B cell (primary cell): ENCODE data around the gene CADPS. TPM values are rescaled to one million over a fixed set of nuclear protein-coding genes. Genes with fewer than 3 reads are reported as not detected.

Experiments used
- ATAC-seq: fragments of 200-7000 bp; cut with Tn5 transposase; one replicate; pipeline ENCODE4 v1.10.0; 2021; ENCODE audit warnings: low read depth, mild to moderate bottlenecking, moderate number of reproducible peaks, moderate library complexity
- CTCF ChIA-PET: fragments of 350-600 bp; sonication (Branson Sonifier 250); formaldehyde crosslinking; loops from one replicate; lab custom pipeline; 2021; ENCODE audit warnings: antibody characterized with exemption, inconsistent platforms; lab: Charles Lee
- POLR2A ChIA-PET: fragments of 350-600 bp; sonication (Branson Sonifier 250); formaldehyde crosslinking; loops from one replicate; lab custom pipeline; 2021; ENCODE audit warnings: antibody characterized with exemption; lab: Charles Lee
- DNase-seq: peaks from one replicate; pipeline ENCODE4 v3.0.0; 2013
- H2AFZ ChIP-seq: 2 replicates; pipeline ENCODE4 v1.6.1; 2012; ENCODE audit warnings: mild to moderate bottlenecking, low read depth, low read length; ENCODE audit not compliant: insufficient read depth, poor library complexity, severe bottlenecking
- H3K27ac ChIP-seq, 2 donors: 1 replicate in 1 of 2; 2 replicates in 1 of 2; pipeline ENCODE4 v1.5.1; 2012 to 2013; ENCODE audit warnings: low read length in 2 of 2, mild to moderate bottlenecking in 2 of 2, moderate library complexity in 1 of 2
- H3K27me3 ChIP-seq, 4 experiments: fragments of 200-600 bp in 1 of 4; sonication (generic) in 1 of 4; replicated peaks in 1 of 4; 1 replicate in 2 of 4; 2 replicates in 2 of 4; pipeline versions ENCODE4 v1.6.1 to v1.7.0; 2013 to 2016; ENCODE audit warnings: low read length in 3 of 4, mild to moderate bottlenecking in 2 of 4, mixed read lengths in 1 of 4, moderate library complexity in 1 of 4; ENCODE audit not compliant: insufficient read depth in 4 of 4, control insufficient read depth in 3 of 4; ENCODE audit errors: control extremely low read depth in 1 of 4
- H3K36me3 ChIP-seq, 2 experiments: replicated peaks in 1 of 2; 1 replicate in 1 of 2; 2 replicates in 1 of 2; pipeline versions ENCODE4 v1.6.1 to v1.7.1; 2013; ENCODE audit warnings: low read length in 1 of 2; ENCODE audit not compliant: insufficient read depth in 2 of 2, control insufficient read depth in 1 of 2; ENCODE audit errors: control extremely low read depth in 1 of 2, extremely low read depth in 1 of 2
- H3K4me1 ChIP-seq, 2 donors: fragments of 200-600 bp in 1 of 2; sonication (generic) in 1 of 2; 1 replicate in 1 of 2; 2 replicates in 1 of 2; pipeline versions ENCODE4 v1.5.1 to v1.6.1; 2013 to 2017; ENCODE audit warnings: low read length in 2 of 2; ENCODE audit not compliant: control insufficient read depth in 2 of 2, insufficient read depth in 2 of 2
- H3K4me2 ChIP-seq: replicated peaks from 2 replicates; pipeline ENCODE3; 2012; ENCODE audit warnings: mild to moderate bottlenecking, low read depth, low read length; ENCODE audit not compliant: poor library complexity, severe bottlenecking
- H3K4me3 ChIP-seq, 5 experiments: fragments of 200-600 bp in 1 of 5; sonication (generic) in 1 of 5; 1 replicate in 3 of 5; 2 replicates in 2 of 5; pipeline versions ENCODE4 v1.5.1 to v1.7.0; 2011 to 2016; ENCODE audit warnings: low read length in 4 of 5, mild to moderate bottlenecking in 4 of 5, low read depth in 2 of 5, control low read depth in 1 of 5, moderate library complexity in 1 of 5; ENCODE audit not compliant: insufficient read depth in 1 of 5; ENCODE audit errors: control extremely low read depth in 1 of 5, extremely low read depth in 1 of 5
- H3K79me2 ChIP-seq: fragments of 200-600 bp; sonication (generic); one replicate; pipeline ENCODE4 v1.6.0; 2016; ENCODE audit warnings: low read length; ENCODE audit not compliant: control insufficient read depth, insufficient read depth
- H3K9ac ChIP-seq: fragments of 200-600 bp; sonication (generic); 2 replicates; pipeline ENCODE4 v1.6.1; 2017; ENCODE audit warnings: mild to moderate bottlenecking, low read length, moderate library complexity
- H3K9me3 ChIP-seq, 3 donors: one replicate each; pipeline versions ENCODE4 v1.6.1 to v1.7.1; 2013; ENCODE audit warnings: low read length in 2 of 3; ENCODE audit not compliant: control insufficient read depth in 2 of 3, insufficient read depth in 1 of 3; ENCODE audit errors: control extremely low read depth in 1 of 3
- H4K20me1 ChIP-seq: 2 replicates; pipeline ENCODE4 v1.6.0; 2012; ENCODE audit warnings: mild to moderate bottlenecking, low read length; ENCODE audit not compliant: insufficient read depth, control insufficient read depth, poor library complexity, severe bottlenecking
- H3K27ac Mint-ChIP-seq: one replicate; pipeline ENCODE4 v1.8.0; 2021; ENCODE audit warnings: mixed read lengths
- H3K27me3 Mint-ChIP-seq: one replicate; pipeline ENCODE4 v1.8.0; 2021; ENCODE audit warnings: mixed read lengths
- H3K4me1 Mint-ChIP-seq: one replicate; pipeline ENCODE4 v1.8.0; 2021; ENCODE audit warnings: mixed read lengths
- H3K4me3 Mint-ChIP-seq: one replicate; pipeline ENCODE4 v1.8.0; 2021; ENCODE audit warnings: mixed read lengths
- H3K9me3 Mint-ChIP-seq: one replicate; pipeline ENCODE4 v1.8.0; 2022; ENCODE audit warnings: mixed read lengths; ENCODE audit not compliant: insufficient read depth
- CTCF ChIP-seq: fragments of 200-600 bp; IDR thresholded peaks from one replicate; pipeline ENCODE4 v1.8.0; 2022; ENCODE audit warnings: antibody characterized with exemption, mild to moderate bottlenecking
- EZH2 ChIP-seq: IDR thresholded peaks from 2 replicates; pipeline ENCODE4 v1.6.1; 2012; ENCODE audit warnings: borderline replicate concordance, low read depth, mild to moderate bottlenecking, moderate library complexity, low read length; ENCODE audit not compliant: insufficient read depth, poor library complexity, severe bottlenecking
- WGBS: methylation state at CpG from one replicate; pipeline ENCODE4 v1.1.5; 2013; ENCODE audit warnings: missing lambda C conversion rate; ENCODE audit not compliant: insufficient coverage; 5-methylcytosine and 5-hydroxymethylcytosine counted together
- intact Hi-C: fragments of 100-400 bp; cut with micrococcal nuclease; formaldehyde crosslinking; loops from one replicate; pipeline ENCODE4 v1.10.0; 2022
- polyA plus RNA-seq: library from polyadenylated mRNA; depleted of rRNA; stranded (reverse); fragments of >200 nt; gene quantifications from 2 replicates; pipeline ENCODE4 v1.2.3, GENCODE V29; 2012
- total RNA-seq, 2 donors: library from RNA; stranded (reverse); fragments of 120-200 nt in 1 of 2; gene quantifications; 1 replicate in 1 of 2; 2 replicates in 1 of 2; pipeline versions ENCODE4 v1.2.3 to v1.2.4, GENCODE V29; 2013 to 2022

Gene CADPS
- total and polyA plus RNA-seq, 2 donors (not counting 1 experiment from before 2014, with no cell fraction given): 0.16 to 0.22 TPM

GRCh38 chr3:62678841-62679240, 196.4 kb downstream of the CADPS start:
- 37% methylated on average over 2 of the region's 3 CpGs for WGBS

GRCh38 chr3:62677926-62678325, 197.3 kb downstream of the CADPS start:
- Histone ChIP-seq H4K20me1 (no peaks in the 10 kb centered on the region), H3K4me1 (no peaks in the 10 kb centered on the region), H3K27me3 (no peaks in the 10 kb centered on the region), H3K9me3 (no peaks in the 10 kb centered on the region), H2AFZ (no peak overlapping the region), H3K36me3 (no peaks in the 10 kb centered on the region), H3K9ac (no peak overlapping the region), H3K4me2 (no peak overlapping the region), H3K79me2 (no peaks in the 10 kb centered on the region), H3K27ac (no peak overlapping the region), H3K4me3 (no peak overlapping the region)
- WGBS: no CpG with 5 or more reads among the region's 1 CpG
- Mint-ChIP-seq H3K27ac (no peak overlapping the region), H3K27me3 (peaks cover 6% of the 10 kb centered on the region), H3K9me3 (no peaks in the 10 kb centered on the region), H3K4me1 (no peaks in the 10 kb centered on the region), H3K4me3 (no peak overlapping the region)
- intact Hi-C loops: no loop called here
- POLR2A ChIA-PET: no interaction called here
- DNase-seq (no peak), ATAC-seq (no peak)
- TF ChIP-seq CTCF (no peak), EZH2 (no peak)
- CTCF ChIA-PET: no interaction called here

More at GRCh38 chr3:62678841-62679240, 196.4 kb downstream of the CADPS start:
- H2AFZ ChIP-seq: no peak overlapping the region
- no peak for DNase-seq
- no peaks in the 10 kb centered on the region for H3K27me3 ChIP-seq
- ATAC-seq: no peak
- no peaks in the 10 kb centered on the region for H3K9me3 ChIP-seq
- Mint-ChIP-seq H3K27me3 (peaks cover 6% of the 10 kb centered on the region), H3K4me3 (no peak overlapping the region), H3K9me3 (no peaks in the 10 kb centered on the region), H3K4me1 (no peaks in the 10 kb centered on the region), H3K27ac (no peak overlapping the region)
- no peaks in the 10 kb centered on the region for H3K4me1 ChIP-seq
- no peak overlapping the region for H3K9ac ChIP-seq
- CTCF ChIA-PET: interaction anchor here (0.8 kb wide), 1 partner anchor 12 kb away, joined by 4 read pairs; no protein-coding TSS in a partner anchor
- no peaks in the 10 kb centered on the region for H3K36me3 ChIP-seq
- intact Hi-C loops: no loop called here
- TF ChIP-seq EZH2 (no peak), CTCF (no peak)
- H3K27ac ChIP-seq: no peak overlapping the region
- POLR2A ChIA-PET: no interaction called here
- no peak overlapping the region for H3K4me2 ChIP-seq
- H3K4me3 ChIP-seq: no peak overlapping the region
- no peaks in the 10 kb centered on the region for H3K79me2 ChIP-seq
- H4K20me1 ChIP-seq: no peaks in the 10 kb centered on the region
